ENCODE measurements around the gene PLOD1.
"Not testable (repeated sequence)": the region's sequence is repeated elsewhere in the genome, so short reads cannot be mapped to it uniquely, and the experiment has no call there.

PLOD1 gene

GRCh38 chr1:11898831-11899467, 35.6 kb upstream of the PLOD1 start:
- H3K4me1 ChIP-seq (ENCODE audit: control insufficient read depth, insufficient read depth, low read length): no peaks in the 10 kb centered on the region; the same call in 1 of the 2 replicates
- H3K9me3 ChIP-seq (ENCODE audit: control insufficient read depth, insufficient read depth, low read depth, low read length): no peaks in the 10 kb centered on the region
- H3K4me3 ChIP-seq (ENCODE audit: low read depth, low read length): peak overlapping the region; percentile 47
- H3K27ac ChIP-seq (ENCODE audit: low read depth, low read length): no peak overlapping the region
- H3K36me3 ChIP-seq (ENCODE audit: control insufficient read depth, insufficient read depth, low read length): no peaks in the 10 kb centered on the region
- no peak overlapping the region for H3K9ac ChIP-seq (ENCODE audit: low read length)
- peaks cover 20% of the 10 kb centered on the region for H3K27me3 ChIP-seq (ENCODE audit: control insufficient read depth, insufficient read depth, low read length)

- H3K9ac ChIP-seq (ENCODE audit: low read length); H3K27ac ChIP-seq (ENCODE audit: low read depth, low read length); H3K4me1 ChIP-seq (ENCODE audit: control insufficient read depth, insufficient read depth, low read length); H3K4me3 ChIP-seq (ENCODE audit: low read depth, low read length); H3K9me3 ChIP-seq (ENCODE audit: control insufficient read depth, insufficient read depth, low read depth, low read length); H3K36me3 ChIP-seq (ENCODE audit: control insufficient read depth, insufficient read depth, low read length): not testable (repeated sequence)
- H3K27me3 ChIP-seq (ENCODE audit: control insufficient read depth, insufficient read depth, low read length): peaks cover 20% of the 10 kb centered on the region
Observed at GRCh38 chr1:11901446-11901845, 33.1 kb upstream of the PLOD1 start.

DNA sequence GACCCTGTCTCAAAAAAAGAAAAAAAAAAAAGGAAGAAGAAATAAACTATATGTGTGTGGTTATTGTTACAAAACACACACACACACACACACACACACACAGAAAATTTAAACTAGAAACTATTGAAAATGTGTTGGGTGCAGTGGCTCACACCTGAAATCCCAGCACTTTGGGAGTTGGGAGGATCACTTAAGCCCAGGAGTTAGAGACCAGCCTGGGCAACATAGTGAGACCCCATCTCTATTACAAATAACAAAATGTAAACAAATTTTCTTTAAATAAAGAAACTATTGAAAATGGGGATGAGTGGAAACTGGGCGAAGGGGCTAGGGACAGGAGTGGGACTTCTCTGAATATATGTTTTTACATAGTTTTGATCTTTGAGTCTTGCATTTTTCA, 31.3 kb upstream of the PLOD1 start:
- Histone ChIP-seq H3K36me3 (ENCODE audit: control insufficient read depth, insufficient read depth, low read length) (no peaks in the 10 kb centered on the region), H3K4me3 (ENCODE audit: low read depth, low read length) (no peak overlapping the region), H3K9me3 (ENCODE audit: control insufficient read depth, insufficient read depth, low read depth, low read length) (no peaks in the 10 kb centered on the region), H3K27me3 (ENCODE audit: control insufficient read depth, insufficient read depth, low read length) (peaks cover 14% of the 10 kb centered on the region), H3K9ac (ENCODE audit: low read length) (no peak overlapping the region), H3K27ac (ENCODE audit: low read depth, low read length) (no peak overlapping the region), H3K4me1 (ENCODE audit: control insufficient read depth, insufficient read depth, low read length) (peaks cover 7% of the 10 kb centered on the region)

DNA sequence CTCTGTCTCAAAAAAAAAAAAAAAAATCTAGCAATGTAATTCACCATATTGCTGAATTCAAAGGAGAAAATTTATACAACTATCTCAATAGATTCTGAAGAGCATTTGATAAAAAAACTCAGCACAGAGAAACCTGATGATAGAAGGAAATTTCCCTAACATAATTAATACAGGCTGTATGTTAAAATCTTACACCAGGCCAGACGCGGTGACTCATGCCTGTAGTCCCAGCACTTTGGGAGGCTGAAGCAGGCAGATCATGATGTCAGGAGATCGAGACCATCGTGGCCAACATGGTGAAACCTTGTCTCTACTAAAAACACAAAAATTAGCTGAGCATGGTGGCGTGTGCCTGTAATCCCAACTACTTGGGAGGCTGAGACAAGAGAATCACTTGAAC, 30.4 kb upstream of the PLOD1 start:
- not testable (repeated sequence) for H3K36me3 ChIP-seq (ENCODE audit: control insufficient read depth, insufficient read depth, low read length); H3K4me1 ChIP-seq (ENCODE audit: control insufficient read depth, insufficient read depth, low read length); H3K9me3 ChIP-seq (ENCODE audit: control insufficient read depth, insufficient read depth, low read depth, low read length); H3K27ac ChIP-seq (ENCODE audit: low read depth, low read length); H3K9ac ChIP-seq (ENCODE audit: low read length); H3K4me3 ChIP-seq (ENCODE audit: low read depth, low read length); H3K27me3 ChIP-seq (ENCODE audit: control insufficient read depth, insufficient read depth, low read length)

DNA sequence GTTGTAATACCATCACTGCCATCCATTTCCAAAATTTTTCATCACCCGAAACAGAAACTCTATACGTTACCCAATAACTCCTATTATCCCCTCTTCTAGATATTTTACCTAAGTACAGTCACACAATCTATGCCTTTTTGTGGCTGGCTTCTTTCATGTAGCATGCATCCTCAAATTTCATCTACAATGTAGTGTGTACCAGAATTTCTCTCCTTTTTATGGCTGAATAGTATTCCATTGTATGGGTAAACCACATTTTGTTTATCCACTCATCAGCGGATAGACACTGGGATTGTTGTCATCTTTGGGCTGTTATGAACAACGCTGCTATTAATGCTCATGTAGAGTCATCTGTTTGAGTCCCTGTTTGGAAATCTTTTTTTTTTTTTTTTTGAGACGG, 29.5 kb upstream of the PLOD1 start:
- Histone ChIP-seq H3K9me3 (ENCODE audit: control insufficient read depth, insufficient read depth, low read depth, low read length) (no peaks in the 10 kb centered on the region), H3K9ac (ENCODE audit: low read length) (no peak overlapping the region), H3K27ac (ENCODE audit: low read depth, low read length) (no peak overlapping the region), H3K4me1 (ENCODE audit: control insufficient read depth, insufficient read depth, low read length) (peaks cover 7% of the 10 kb centered on the region), H3K27me3 (ENCODE audit: control insufficient read depth, insufficient read depth, low read length) (no peaks in the 10 kb centered on the region), H3K36me3 (ENCODE audit: control insufficient read depth, insufficient read depth, low read length) (no peaks in the 10 kb centered on the region), H3K4me3 (ENCODE audit: low read depth, low read length) (no peak overlapping the region)

DNA sequence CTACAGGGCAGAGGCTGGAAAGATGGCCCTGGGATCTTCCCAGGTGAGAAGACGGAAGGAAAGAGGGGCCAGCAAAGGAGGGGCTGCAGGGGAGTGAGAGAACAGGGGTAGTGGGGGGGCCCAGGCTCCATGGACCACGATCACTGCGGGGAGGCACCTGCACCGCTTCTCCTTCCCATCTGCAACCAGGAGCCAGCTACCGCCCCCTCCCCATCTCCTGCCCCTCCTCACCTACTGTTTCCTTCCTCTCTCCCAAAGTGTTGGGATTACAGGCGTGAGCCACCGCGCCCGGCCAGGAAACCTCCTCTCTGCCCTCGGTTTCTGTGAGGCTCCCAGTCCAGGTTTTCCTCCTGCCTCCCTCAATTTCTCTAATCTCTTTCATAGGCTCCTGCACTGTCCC, 27.6 kb upstream of the PLOD1 start:
- Histone ChIP-seq H3K27ac (ENCODE audit: low read depth, low read length) (0 out of 2 replicates have a peak overlapping the region, but pooled peaks have one; percentile 42), H3K9ac (ENCODE audit: low read length) (no peak overlapping the region), H3K27me3 (ENCODE audit: control insufficient read depth, insufficient read depth, low read length) (no peaks in the 10 kb centered on the region), H3K4me3 (ENCODE audit: low read depth, low read length) (no peak overlapping the region), H3K4me1 (ENCODE audit: control insufficient read depth, insufficient read depth, low read length) (peaks cover 7% of the 10 kb centered on the region), H3K36me3 (ENCODE audit: control insufficient read depth, insufficient read depth, low read length) (no peaks in the 10 kb centered on the region), H3K9me3 (ENCODE audit: control insufficient read depth, insufficient read depth, low read depth, low read length) (no peaks in the 10 kb centered on the region)

DNA sequence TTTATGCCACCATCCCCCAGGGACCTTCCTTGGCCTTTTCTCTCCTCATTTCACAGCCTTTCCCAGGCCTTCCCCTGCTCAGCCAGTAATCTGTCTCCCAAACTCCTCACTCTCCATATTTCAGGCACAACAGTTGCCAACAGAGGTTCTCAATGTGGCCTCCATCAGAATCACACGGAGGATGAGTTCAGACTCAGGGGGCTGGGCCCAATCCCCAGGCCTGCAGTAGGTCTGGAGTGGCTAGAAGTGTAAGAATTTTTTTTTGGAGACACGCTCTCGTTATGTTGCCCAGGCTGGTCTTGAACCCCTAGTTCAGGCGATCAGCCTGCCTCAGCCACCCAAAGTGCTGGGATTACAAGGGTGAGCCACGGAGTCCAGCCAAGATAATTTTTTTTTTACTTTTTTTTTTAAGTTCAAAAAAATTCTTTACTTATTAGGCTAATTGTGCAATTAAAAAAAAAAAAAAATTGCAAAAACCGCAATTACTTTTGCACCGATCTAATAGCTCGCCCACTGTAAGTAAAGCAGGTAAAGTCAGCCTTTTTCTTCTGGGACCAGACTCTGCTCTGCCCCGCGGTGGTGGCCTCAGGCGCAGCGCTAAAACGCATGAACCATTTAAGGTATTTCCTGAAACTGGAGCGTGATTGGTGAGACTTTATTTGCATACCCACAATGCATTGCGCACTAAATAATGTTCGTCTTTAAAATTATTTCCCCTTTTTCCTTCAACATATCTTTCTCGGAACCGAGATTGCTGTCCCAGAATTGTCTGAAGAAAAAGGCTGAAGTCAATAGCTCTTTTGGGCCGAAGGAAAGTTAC, 27.0 kb upstream of the PLOD1 start:
- no peaks in the 10 kb centered on the region for H3K9me3 ChIP-seq (ENCODE audit: control insufficient read depth, insufficient read depth, low read depth, low read length)
- H3K36me3 ChIP-seq (ENCODE audit: control insufficient read depth, insufficient read depth, low read length): no peaks in the 10 kb centered on the region
- H3K4me3 ChIP-seq (ENCODE audit: low read depth, low read length): no peak overlapping the region
- H3K9ac ChIP-seq (ENCODE audit: low read length): peak overlapping the region; percentile 90
- no peaks in the 10 kb centered on the region for H3K27me3 ChIP-seq (ENCODE audit: control insufficient read depth, insufficient read depth, low read length)
- H3K27ac ChIP-seq (ENCODE audit: low read depth, low read length): peak overlapping the region; percentile 99
- H3K4me1 ChIP-seq (ENCODE audit: control insufficient read depth, insufficient read depth, low read length): peaks cover 7% of the 10 kb centered on the region

DNA sequence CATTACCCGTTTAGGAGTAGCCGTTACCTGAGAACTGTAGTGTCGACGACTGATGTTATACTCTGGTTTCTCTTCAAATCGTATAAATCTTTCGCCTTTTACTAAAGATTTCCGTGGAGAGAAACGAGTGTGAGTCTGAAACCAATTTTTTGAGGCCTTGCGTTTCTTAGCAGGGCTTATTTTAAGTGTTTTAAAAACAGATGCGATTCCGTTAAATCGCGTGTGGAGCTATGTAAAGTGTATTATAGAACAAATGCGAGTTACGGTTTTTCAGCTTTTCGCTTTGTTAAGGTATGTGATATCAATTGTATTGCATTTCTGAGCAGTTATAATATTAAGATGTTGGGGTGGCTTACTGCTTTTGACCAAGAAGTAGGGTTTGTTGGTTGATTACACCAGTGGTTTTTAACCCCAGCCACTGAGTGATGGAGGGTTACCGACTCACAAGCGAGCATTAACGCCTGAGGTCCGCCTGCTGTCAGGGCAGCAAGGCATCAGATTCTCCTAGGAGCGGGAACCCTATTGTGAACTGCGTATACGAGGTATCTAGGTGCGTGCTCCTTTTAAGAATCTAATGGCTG, 26.3 kb upstream of the PLOD1 start:
- Histone ChIP-seq H3K4me1 (ENCODE audit: control insufficient read depth, insufficient read depth, low read length) (peaks cover 8% of the 10 kb centered on the region), H3K36me3 (ENCODE audit: control insufficient read depth, insufficient read depth, low read length) (no peaks in the 10 kb centered on the region), H3K9me3 (ENCODE audit: control insufficient read depth, insufficient read depth, low read depth, low read length) (no peaks in the 10 kb centered on the region), H3K27me3 (ENCODE audit: control insufficient read depth, insufficient read depth, low read length) (no peaks in the 10 kb centered on the region), H3K27ac (ENCODE audit: low read depth, low read length) (peak overlapping the region; percentile 99), H3K4me3 (ENCODE audit: low read depth, low read length) (peak overlapping the region; percentile 56), H3K9ac (ENCODE audit: low read length) (peak overlapping the region; percentile 90)

DNA sequence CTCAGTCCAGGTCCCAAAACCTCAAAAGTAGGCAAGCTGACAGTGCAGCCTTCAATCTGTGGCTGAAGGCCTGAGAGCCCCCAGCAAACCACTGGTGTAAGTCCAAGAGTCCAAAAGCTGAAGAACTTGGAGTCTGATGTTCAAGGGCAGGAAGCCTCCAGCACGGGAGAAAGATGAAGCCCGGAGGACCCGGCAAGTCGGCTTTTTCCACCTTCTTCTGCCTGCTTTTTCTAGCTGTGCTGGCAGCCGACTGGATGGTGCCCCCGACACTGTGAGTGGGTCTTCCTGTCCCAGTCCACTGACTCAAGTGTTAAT, 23.6 kb upstream of the PLOD1 start:
- H3K36me3 ChIP-seq (ENCODE audit: control insufficient read depth, insufficient read depth, low read length); H3K9ac ChIP-seq (ENCODE audit: low read length); H3K4me3 ChIP-seq (ENCODE audit: low read depth, low read length); H3K9me3 ChIP-seq (ENCODE audit: control insufficient read depth, insufficient read depth, low read depth, low read length); H3K27ac ChIP-seq (ENCODE audit: low read depth, low read length); H3K27me3 ChIP-seq (ENCODE audit: control insufficient read depth, insufficient read depth, low read length): not testable (repeated sequence)
- peaks cover 16% of the 10 kb centered on the region for H3K4me1 ChIP-seq (ENCODE audit: control insufficient read depth, insufficient read depth, low read length)

- H3K4me1 ChIP-seq (ENCODE audit: control insufficient read depth, insufficient read depth, low read length): peaks cover 13% of the 10 kb centered on the region
- H3K9ac ChIP-seq (ENCODE audit: low read length): no peak overlapping the region
- H3K4me3 ChIP-seq (ENCODE audit: low read depth, low read length): no peak overlapping the region
- H3K27me3 ChIP-seq (ENCODE audit: control insufficient read depth, insufficient read depth, low read length): no peaks in the 10 kb centered on the region
- H3K27ac ChIP-seq (ENCODE audit: low read depth, low read length): no peak overlapping the region
- H3K9me3 ChIP-seq (ENCODE audit: control insufficient read depth, insufficient read depth, low read depth, low read length): no peaks in the 10 kb centered on the region
- H3K36me3 ChIP-seq (ENCODE audit: control insufficient read depth, insufficient read depth, low read length): no peaks in the 10 kb centered on the region
Observed at GRCh38 chr1:11912000-11912399, 22.5 kb upstream of the PLOD1 start.

DNA sequence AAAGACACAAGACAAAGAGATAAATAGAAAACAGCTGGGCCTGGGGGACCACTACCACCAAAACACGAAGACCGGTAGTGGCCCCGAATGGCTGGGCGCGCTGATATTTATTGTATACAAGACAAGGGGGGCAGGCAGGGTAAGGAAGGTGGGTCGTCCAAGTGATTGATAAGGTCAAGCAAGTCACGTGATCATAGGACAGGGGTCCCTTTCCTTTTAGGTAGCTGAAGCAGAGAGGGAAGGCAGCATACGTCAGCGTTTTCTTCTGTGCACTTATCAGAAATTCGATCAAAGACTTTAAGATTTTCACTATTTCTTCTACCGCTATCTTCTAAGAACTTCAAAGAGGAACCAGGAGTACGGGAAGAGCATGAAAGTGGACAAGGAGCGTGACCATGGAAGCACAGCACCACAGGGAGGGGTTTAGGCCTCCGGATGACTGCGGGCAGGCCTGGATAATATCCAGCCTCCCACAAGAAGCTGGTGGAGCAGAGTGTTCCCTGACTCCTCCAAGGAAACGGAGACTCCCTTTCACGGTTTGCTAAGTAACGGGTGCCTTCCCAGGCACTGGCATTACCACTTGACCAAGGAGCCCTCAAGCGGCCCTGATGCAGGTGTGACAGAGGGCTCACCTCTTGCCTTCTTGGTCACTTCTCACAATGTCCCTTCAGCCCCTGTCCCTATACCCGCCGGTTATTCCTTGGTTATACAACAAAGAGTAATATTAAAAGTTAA, 21.9 kb upstream of the PLOD1 start:
- not testable (repeated sequence) for H3K9me3 ChIP-seq (ENCODE audit: control insufficient read depth, insufficient read depth, low read depth, low read length)

More for the DNA sequence above, 21.9 kb upstream of the PLOD1 start:
- H3K27me3 ChIP-seq (ENCODE audit: control insufficient read depth, insufficient read depth, low read length); H3K27ac ChIP-seq (ENCODE audit: low read depth, low read length); H3K4me3 ChIP-seq (ENCODE audit: low read depth, low read length); H3K9ac ChIP-seq (ENCODE audit: low read length); H3K36me3 ChIP-seq (ENCODE audit: control insufficient read depth, insufficient read depth, low read length); H3K4me1 ChIP-seq (ENCODE audit: control insufficient read depth, insufficient read depth, low read length): not testable (repeated sequence)
